H9 (cell line): Measurements from ENCODE around the gene RCN2. TPM values are rescaled to one million over a fixed set of nuclear protein-coding genes. Genes with fewer than 3 reads are reported as not detected.

Experiments used
- DNase-seq: peaks from one replicate; pipeline ENCODE4 v3.0.0-alpha.2; 2017
- H2AFZ ChIP-seq: one replicate; pipeline ENCODE4 v1.6.1; 2013; ENCODE audit warnings: mild to moderate bottlenecking, low read length, control low read depth, moderate library complexity
- H2AK5ac ChIP-seq: 2 replicates; pipeline ENCODE4 v1.6.1; 2013; ENCODE audit warnings: low read length, control low read depth, mixed read lengths; ENCODE audit not compliant: insufficient read length
- H2BK120ac ChIP-seq: one replicate; pipeline ENCODE4 v1.6.1; 2013; ENCODE audit warnings: low read depth, mild to moderate bottlenecking, low read length, control low read depth, inconsistent platforms; ENCODE audit not compliant: poor library complexity, severe bottlenecking
- H2BK12ac ChIP-seq: 2 replicates; pipeline ENCODE4 v1.6.1; 2013; ENCODE audit warnings: low read length, control low read depth, mixed read lengths, low read depth; ENCODE audit not compliant: insufficient read length
- H2BK15ac ChIP-seq: 2 replicates; pipeline ENCODE4 v1.6.1; 2013; ENCODE audit warnings: low read depth, low read length, control low read depth
- H2BK20ac ChIP-seq: one replicate; pipeline ENCODE4 v1.6.1; 2013; ENCODE audit warnings: low read depth, mild to moderate bottlenecking, low read length, control low read depth, inconsistent platforms; ENCODE audit not compliant: poor library complexity, severe bottlenecking
- H2BK5ac ChIP-seq: 2 replicates; pipeline ENCODE4 v1.6.1; 2013; ENCODE audit warnings: low read length, control low read depth, mixed read lengths; ENCODE audit not compliant: insufficient read length
- H3K14ac ChIP-seq: 2 replicates; pipeline ENCODE4 v1.6.1; 2013; ENCODE audit warnings: low read length, control low read depth; ENCODE audit not compliant: insufficient read depth
- H3K18ac ChIP-seq: 2 replicates; pipeline ENCODE4 v1.6.1; 2013; ENCODE audit warnings: low read depth, mild to moderate bottlenecking, mixed read lengths, low read length, control low read depth; ENCODE audit not compliant: insufficient read length
- H3K23ac ChIP-seq: 2 replicates; pipeline ENCODE4 v1.6.1; 2013; ENCODE audit warnings: low read length, control low read depth, mixed read lengths, low read depth; ENCODE audit not compliant: insufficient read length
- H3K23me2 ChIP-seq: 2 replicates; pipeline ENCODE4 v1.6.1; 2013; ENCODE audit warnings: low read depth, mild to moderate bottlenecking, mixed read lengths, low read length, control low read depth; ENCODE audit not compliant: insufficient read length, poor library complexity, severe bottlenecking
- H3K27ac ChIP-seq: 2 replicates; pipeline ENCODE4 v1.5.1; 2013; ENCODE audit warnings: low read length, control low read depth, mixed read lengths, low read depth; ENCODE audit not compliant: insufficient read length
- H3K27me3 ChIP-seq: 2 replicates; pipeline ENCODE4 v1.6.1; 2013; ENCODE audit warnings: low read length, control low read depth, inconsistent platforms; ENCODE audit not compliant: insufficient read depth
- H3K4ac ChIP-seq: 2 replicates; pipeline ENCODE4 v1.6.1; 2013; ENCODE audit warnings: low read depth, mild to moderate bottlenecking, control low read depth, inconsistent platforms, low read length, moderate library complexity
- H3K4me1 ChIP-seq: 2 replicates; pipeline ENCODE4 v1.6.1; 2013; ENCODE audit warnings: low read length, control low read depth, inconsistent platforms; ENCODE audit not compliant: insufficient read depth
- H3K4me2 ChIP-seq: 2 replicates; pipeline ENCODE4 v1.6.1; 2013; ENCODE audit warnings: low read length, control low read depth, mixed read lengths; ENCODE audit not compliant: insufficient read length, insufficient read depth
- H3K56ac ChIP-seq: 2 replicates; pipeline ENCODE4 v1.6.1; 2013; ENCODE audit warnings: low read depth, mild to moderate bottlenecking, mixed read lengths, low read length, control low read depth; ENCODE audit not compliant: insufficient read length
- H3K79me1 ChIP-seq: 2 replicates; pipeline ENCODE4 v1.6.1; 2013; ENCODE audit warnings: low read depth, mild to moderate bottlenecking, moderate library complexity, low read length, control low read depth, inconsistent platforms; ENCODE audit not compliant: insufficient read depth, poor library complexity, severe bottlenecking
- H3K79me2 ChIP-seq: 2 replicates; pipeline ENCODE4 v1.6.1; 2013; ENCODE audit warnings: low read length, control low read depth, inconsistent platforms; ENCODE audit not compliant: insufficient read depth
- H3K9ac ChIP-seq: 2 replicates; pipeline ENCODE4 v1.6.1; 2013; ENCODE audit warnings: low read length, control low read depth, mixed read lengths; ENCODE audit not compliant: insufficient read length; ENCODE audit errors: extremely low read depth
- H3K9me3 ChIP-seq: one replicate; pipeline ENCODE4 v1.6.1; 2013; ENCODE audit warnings: low read depth, low read length, inconsistent platforms; ENCODE audit not compliant: control insufficient read depth
- H3T11ph ChIP-seq: one replicate; pipeline ENCODE4 v1.6.1; 2013; ENCODE audit warnings: mild to moderate bottlenecking, low read length, control low read depth, inconsistent platforms
- H4K20me1 ChIP-seq: one replicate; pipeline ENCODE4 v1.6.1; 2013; ENCODE audit not compliant: control insufficient read depth, insufficient read length, insufficient read depth
- H4K5ac ChIP-seq: 2 replicates; pipeline ENCODE4 v1.6.1; 2013; ENCODE audit warnings: low read depth, mild to moderate bottlenecking, mixed read lengths, low read length, control low read depth; ENCODE audit not compliant: insufficient read length
- H4K8ac ChIP-seq: replicated peaks from 2 replicates; pipeline ENCODE4 v1.6.1; 2013; ENCODE audit warnings: low read length, control low read depth, mixed read lengths, low read depth; ENCODE audit not compliant: insufficient read length
- H4K91ac ChIP-seq: 2 replicates; pipeline ENCODE4 v1.6.1; 2013; ENCODE audit warnings: low read depth, mild to moderate bottlenecking, moderate library complexity, mixed read lengths, low read length, control low read depth; ENCODE audit not compliant: insufficient read length
- H3K27ac Mint-ChIP-seq, 3 experiments: 2 replicates in 2 of 3; 3 replicates in 1 of 3; pipeline ENCODE4 v1.8.0; 2020 to 2021; ENCODE audit warnings: mixed read lengths in 3 of 3, mild to moderate bottlenecking in 1 of 3, moderate library complexity in 1 of 3
- H3K27me3 Mint-ChIP-seq: 2 replicates; pipeline ENCODE4 v1.8.0; 2021; ENCODE audit warnings: low read depth, mild to moderate bottlenecking, moderate library complexity, mixed read lengths
- H3K36me3 Mint-ChIP-seq, 3 experiments: 2 replicates in 2 of 3; 3 replicates in 1 of 3; pipeline ENCODE4 v1.8.0; 2020 to 2021; ENCODE audit warnings: low read depth in 3 of 3, mixed read lengths in 3 of 3; ENCODE audit not compliant: insufficient read depth in 1 of 3
- H3K4me1 Mint-ChIP-seq, 2 experiments: 2 replicates each; pipeline ENCODE4 v1.8.0; 2020; ENCODE audit warnings: mixed read lengths in 2 of 2
- H3K4me3 Mint-ChIP-seq, 2 experiments: 2 replicates in 1 of 2; 3 replicates in 1 of 2; pipeline ENCODE4 v1.8.0; 2020 to 2021; ENCODE audit warnings: mild to moderate bottlenecking in 2 of 2, mixed read lengths in 2 of 2, moderate library complexity in 1 of 2
- H3K9me3 Mint-ChIP-seq, 2 experiments: 2 replicates in 1 of 2; 3 replicates in 1 of 2; pipeline ENCODE4 v1.8.0; 2020; ENCODE audit warnings: mild to moderate bottlenecking in 2 of 2, mixed read lengths in 2 of 2, moderate library complexity in 1 of 2
- CTCF ChIP-seq: fragments of 200-600 bp; sonication (generic); conservative IDR thresholded peaks from 3 replicates; pipeline ENCODE4 v1.8.0; 2021; ENCODE audit warnings: antibody characterized with exemption, mild to moderate bottlenecking
- WGBS: extraction: QIAGEN DNeasy Blood & Tissue Kit; methylation state at CpG from one replicate; pipeline ENCODE4 v1.1.7; 2013; ENCODE audit warnings: missing lambda C conversion rate, low lambda C conversion rate, mixed read lengths; ENCODE audit not compliant: insufficient read length; ENCODE audit errors: extremely low coverage; 5-methylcytosine and 5-hydroxymethylcytosine counted together
- total RNA-seq: library from RNA; stranded (reverse); gene quantifications from 2 replicates; pipeline ENCODE4 v1.2.1, GENCODE V29; 2021

RCN2 gene
- total RNA-seq, 1 experiment from 2014 or later: 139 TPM

- WGBS: no CpG with 5 or more reads among the region's 11 CpGs
- no peak overlapping the region for H4K8ac ChIP-seq
- no peak overlapping the region for H4K91ac ChIP-seq
- H3K4me2 ChIP-seq: no peak overlapping the region
- no peak for TF ChIP-seq CTCF
- H2BK5ac ChIP-seq: no peak overlapping the region
- no peak overlapping the region for H3K4me3 Mint-ChIP-seq
- H2BK15ac ChIP-seq: no peak overlapping the region
- H3K36me3 Mint-ChIP-seq: no peaks in the 10 kb centered on the region
- H3K23me2 ChIP-seq: no peaks in the 10 kb centered on the region
- peak; percentile 1 for DNase-seq
- no peak overlapping the region for H3K9ac ChIP-seq
- H3T11ph ChIP-seq: no peak overlapping the region
- H4K5ac ChIP-seq: no peak overlapping the region
- no peak overlapping the region for H3K18ac ChIP-seq
- H2BK120ac ChIP-seq: no peak overlapping the region
- no peaks in the 10 kb centered on the region for H3K27me3 ChIP-seq
- H3K79me1 ChIP-seq: no peaks in the 10 kb centered on the region
- H3K9me3 Mint-ChIP-seq: no peaks in the 10 kb centered on the region
- no peak overlapping the region for H3K27ac Mint-ChIP-seq
- H3K4me1 ChIP-seq: no peaks in the 10 kb centered on the region
- no peak overlapping the region; the same call in 1 of the 2 replicates for H3K14ac ChIP-seq
- no peak overlapping the region for H3K23ac ChIP-seq
- no peak overlapping the region for H2AK5ac ChIP-seq
- H2BK20ac ChIP-seq: no peak overlapping the region
- no peaks in the 10 kb centered on the region for H3K9me3 ChIP-seq
- H3K27me3 Mint-ChIP-seq: peaks cover 2% of the 10 kb centered on the region
- H3K79me2 ChIP-seq: no peaks in the 10 kb centered on the region
- H3K4me1 Mint-ChIP-seq: peaks cover 8 to 15% of the 10 kb centered on the region in 2 experiments; a peak in 3 of 4 replicates
- no peak overlapping the region for H2AFZ ChIP-seq
- no peak overlapping the region for H3K27ac ChIP-seq
- no peak overlapping the region for H3K4ac ChIP-seq
- H3K56ac ChIP-seq: no peak overlapping the region
- H2BK12ac ChIP-seq: no peak overlapping the region
- H4K20me1 ChIP-seq: peaks cover 2% of the 10 kb centered on the region
Observed at GRCh38 chr15:76987896-76988860, 56.6 kb downstream of the RCN2 start.
